ENCODE results near the gene PGA5. TPM values are rescaled to one million over a fixed set of nuclear protein-coding genes. Genes with fewer than 3 reads are reported as not detected.
"Not testable (repeated sequence)": the region's sequence is repeated elsewhere in the genome, so short reads cannot be mapped to it uniquely, and the experiment has no call there.

PGA5 gene
- not detected for total RNA-seq

DNA sequence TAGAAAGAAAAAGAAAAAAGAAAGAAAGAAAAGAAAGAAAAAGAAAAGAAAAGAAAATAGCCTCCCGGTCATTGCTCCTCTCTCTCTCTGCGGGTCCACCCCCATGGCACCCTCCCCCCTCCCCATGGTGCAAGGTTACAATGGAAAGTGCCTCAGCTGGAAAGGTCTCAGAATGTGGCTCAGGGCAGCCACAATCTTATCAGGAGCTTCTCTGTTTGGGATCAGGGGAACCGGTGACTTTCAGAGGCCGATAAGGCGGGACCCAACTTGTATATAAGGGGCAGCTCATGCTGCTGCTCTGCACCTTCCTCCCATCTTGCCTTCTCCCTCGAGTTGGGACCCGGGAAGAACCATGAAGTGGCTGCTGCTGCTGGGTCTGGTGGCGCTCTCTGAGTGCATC, at the start of gene PGA5:
TSS of gene PGA5 (plus strand) at position 301 of the 400 bp plus-strand sequence. CDS start at position 353, 52 bp downstream.
- not testable (repeated sequence) for DNase-seq

DNA sequence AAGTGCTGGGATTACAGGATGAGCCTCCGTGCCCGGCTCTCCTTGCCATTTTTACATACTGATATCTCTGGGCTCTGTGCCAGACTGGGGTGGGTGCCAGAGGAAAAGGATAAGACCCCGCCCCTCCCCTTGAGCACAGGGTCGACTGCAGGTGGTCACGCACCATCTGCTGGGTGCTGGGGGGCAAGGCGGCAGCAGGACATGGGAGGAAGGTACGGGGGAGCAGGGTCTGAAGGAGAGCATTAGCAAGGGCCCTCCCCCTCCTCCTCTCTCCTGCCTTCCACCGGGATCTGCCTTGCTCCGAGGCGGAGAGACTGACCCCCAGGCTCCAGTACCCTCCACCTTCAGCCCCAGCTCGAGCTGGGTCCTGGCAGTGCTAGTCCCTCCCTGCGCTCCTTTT, 47.4 kb upstream of the PGA5 start:
- H3K36me3 ChIP-seq: no peaks in the 10 kb centered on the region
- H3K4me1 ChIP-seq: no peaks in the 10 kb centered on the region
- H3K27ac ChIP-seq: no peak overlapping the region
- no peak for DNase-seq
- TF ChIP-seq, protein P1, sequence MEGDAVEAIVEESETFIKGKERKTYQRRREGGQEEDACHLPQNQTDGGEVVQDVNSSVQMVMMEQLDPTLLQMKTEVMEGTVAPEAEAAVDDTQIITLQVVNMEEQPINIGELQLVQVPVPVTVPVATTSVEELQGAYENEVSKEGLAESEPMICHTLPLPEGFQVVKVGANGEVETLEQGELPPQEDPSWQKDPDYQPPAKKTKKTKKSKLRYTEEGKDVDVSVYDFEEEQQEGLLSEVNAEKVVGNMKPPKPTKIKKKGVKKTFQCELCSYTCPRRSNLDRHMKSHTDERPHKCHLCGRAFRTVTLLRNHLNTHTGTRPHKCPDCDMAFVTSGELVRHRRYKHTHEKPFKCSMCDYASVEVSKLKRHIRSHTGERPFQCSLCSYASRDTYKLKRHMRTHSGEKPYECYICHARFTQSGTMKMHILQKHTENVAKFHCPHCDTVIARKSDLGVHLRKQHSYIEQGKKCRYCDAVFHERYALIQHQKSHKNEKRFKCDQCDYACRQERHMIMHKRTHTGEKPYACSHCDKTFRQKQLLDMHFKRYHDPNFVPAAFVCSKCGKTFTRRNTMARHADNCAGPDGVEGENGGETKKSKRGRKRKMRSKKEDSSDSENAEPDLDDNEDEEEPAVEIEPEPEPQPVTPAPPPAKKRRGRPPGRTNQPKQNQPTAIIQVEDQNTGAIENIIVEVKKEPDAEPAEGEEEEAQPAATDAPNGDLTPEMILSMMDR (IDR thresholded peaks at IDR 0.05): no peak
- TF ChIP-seq POLR2A (IDR thresholded peaks at IDR 0.05): no peak
- no peaks in the 10 kb centered on the region for H3K9me3 ChIP-seq
- H3K27me3 ChIP-seq: no peaks in the 10 kb centered on the region
- no peak overlapping the region for H3K4me3 ChIP-seq

More for the DNA sequence above, at the start of gene PGA5:
- H3K4me3 ChIP-seq, H3K4me1 ChIP-seq, H3K36me3 ChIP-seq, H3K9me3 ChIP-seq, H3K27ac ChIP-seq, H3K27me3 ChIP-seq: not testable (repeated sequence)

DNA sequence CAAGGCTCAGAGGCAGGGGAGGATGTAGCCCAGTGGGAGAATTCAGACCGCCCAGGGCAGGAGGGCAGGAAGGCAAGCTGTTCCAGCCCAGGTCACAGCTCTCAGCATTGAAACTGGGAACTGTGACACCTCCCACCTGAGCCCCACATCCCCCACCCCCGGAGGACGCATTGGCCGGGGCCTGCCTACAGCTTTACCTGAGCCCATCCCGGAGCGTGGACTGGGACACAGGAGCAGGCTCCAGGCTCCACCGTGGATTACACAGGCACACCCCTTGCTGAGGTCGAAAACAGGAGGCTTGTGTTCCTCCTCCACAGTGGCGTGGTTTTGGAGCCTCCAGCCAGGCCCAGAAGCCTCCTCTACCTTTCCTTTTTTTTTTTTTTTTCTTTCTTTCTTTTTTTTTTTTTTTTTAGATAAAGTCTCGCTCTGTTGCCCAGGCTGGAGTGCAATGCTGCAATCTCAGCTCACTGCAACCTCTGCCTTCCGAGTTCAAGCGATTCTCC, 46.8 kb upstream of the PGA5 start:
- Histone ChIP-seq H3K27me3 (no peaks in the 10 kb centered on the region), H3K9me3 (peaks cover 0 to 4% (median 0%) of the 10 kb centered on the region in 4 donors), H3K4me3 (no peak overlapping the region), H3K36me3 (no peaks in the 10 kb centered on the region), H3K4me1 (no peaks in the 10 kb centered on the region), H3K27ac (no peak overlapping the region)
- no peak for DNase-seq
- no peak for TF ChIP-seq POLR2A (IDR thresholded peaks at IDR 0.05)
- TF ChIP-seq, protein P1 (IDR thresholded peaks at IDR 0.05): no peak

DNA sequence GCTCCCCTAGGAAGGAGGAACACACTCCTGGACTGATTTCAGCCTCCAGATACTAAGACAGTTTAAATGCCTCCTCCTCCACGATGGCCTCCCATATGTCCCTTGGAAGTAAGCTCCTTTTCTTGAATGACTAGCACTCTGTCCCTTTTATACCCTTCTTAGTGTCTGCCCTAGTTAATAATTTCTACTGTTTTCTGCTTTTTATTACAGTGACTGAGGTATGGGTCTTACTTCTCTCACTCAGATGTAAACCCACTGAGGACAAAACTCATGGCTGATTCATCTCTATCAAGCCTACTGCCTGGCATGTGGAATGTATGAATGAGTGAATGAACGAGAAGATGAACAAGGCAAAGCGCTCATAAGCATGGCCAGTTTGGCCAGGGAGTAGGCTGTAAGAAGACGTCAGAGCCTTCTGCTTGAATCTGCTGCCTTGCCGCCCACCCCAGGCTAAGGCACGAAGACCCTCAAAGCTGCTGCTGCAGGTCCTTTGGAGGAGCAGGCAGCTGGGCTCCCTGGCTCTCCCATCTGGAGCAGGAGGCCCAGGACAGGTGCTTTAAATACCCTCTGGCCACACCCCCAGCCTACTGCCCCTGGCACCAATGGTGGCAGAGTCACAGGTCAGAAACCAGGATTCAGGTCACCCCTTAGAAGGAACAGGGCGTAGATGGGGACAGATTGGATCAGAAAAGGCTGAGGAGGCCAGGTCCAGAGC, 45.8 kb upstream of the PGA5 start:
- DNase-seq: no peak
- H3K27ac ChIP-seq: no peak overlapping the region
- no peak overlapping the region for H3K4me3 ChIP-seq
- no peaks in the 10 kb centered on the region for H3K27me3 ChIP-seq
- H3K9me3 ChIP-seq: peaks cover 0 to 4% (median 0%) of the 10 kb centered on the region in 4 donors
- TF ChIP-seq, protein P1 (IDR thresholded peaks at IDR 0.05): no peak
- no peak for TF ChIP-seq POLR2A (IDR thresholded peaks at IDR 0.05)
- no peaks in the 10 kb centered on the region for H3K4me1 ChIP-seq
- no peaks in the 10 kb centered on the region for H3K36me3 ChIP-seq

DNA sequence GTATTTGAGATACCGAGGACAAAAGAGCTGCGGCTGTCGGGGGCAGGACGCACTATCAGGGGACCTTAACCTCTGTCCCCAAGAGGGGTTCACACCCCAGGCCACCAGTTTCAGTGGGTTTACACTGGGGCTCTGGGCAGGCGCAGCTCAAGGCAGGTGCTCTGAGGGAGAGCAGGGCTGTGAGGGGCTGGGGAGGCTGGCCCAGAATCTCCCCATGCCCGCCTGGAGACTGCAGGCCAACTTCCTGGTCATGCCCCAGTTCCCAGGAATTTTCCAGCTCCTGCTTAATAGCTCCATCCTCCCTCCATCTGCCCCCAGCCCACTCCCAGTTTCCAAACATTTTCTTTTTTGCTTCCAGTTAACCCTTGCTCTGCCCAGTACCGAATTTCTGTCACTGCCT, 45.3 kb upstream of the PGA5 start:
- TF ChIP-seq, protein P1 (IDR thresholded peaks at IDR 0.05): no peak
- no peak for TF ChIP-seq POLR2A (IDR thresholded peaks at IDR 0.05)
- H3K27me3 ChIP-seq: no peaks in the 10 kb centered on the region
- no peak for DNase-seq
- H3K9me3 ChIP-seq: peaks cover 0 to 4% (median 0%) of the 10 kb centered on the region in 4 donors
- H3K27ac ChIP-seq: no peak overlapping the region
- H3K4me1 ChIP-seq: no peaks in the 10 kb centered on the region
- no peaks in the 10 kb centered on the region for H3K36me3 ChIP-seq
- no peak overlapping the region for H3K4me3 ChIP-seq

DNA sequence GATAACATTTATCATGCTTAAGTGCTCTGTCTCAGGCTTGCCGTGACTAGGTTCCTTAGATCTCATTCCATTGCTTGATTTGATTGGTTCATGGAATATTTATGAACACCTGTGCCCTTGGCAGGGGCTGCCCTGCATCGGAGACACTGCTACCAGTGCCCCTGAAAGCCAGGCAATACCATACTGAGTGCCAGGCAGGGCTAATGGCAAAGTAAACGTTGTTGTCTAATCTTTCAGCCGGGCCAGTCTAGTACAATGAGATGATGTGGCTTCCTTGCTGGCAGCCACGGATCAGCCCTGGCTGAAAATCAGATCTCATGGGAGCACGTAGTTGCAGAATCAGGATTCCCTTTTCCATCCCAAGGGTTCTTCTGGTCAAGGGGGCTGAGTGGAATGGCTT, 42.6 kb upstream of the PGA5 start:
- no peaks in the 10 kb centered on the region for H3K36me3 ChIP-seq
- DNase-seq: no peak
- no peaks in the 10 kb centered on the region for H3K27me3 ChIP-seq
- no peaks in the 10 kb centered on the region for H3K4me1 ChIP-seq
- H3K4me3 ChIP-seq: no peak overlapping the region
- no peak overlapping the region for H3K27ac ChIP-seq
- peaks cover 0 to 4% (median 0%) of the 10 kb centered on the region in 4 donors for H3K9me3 ChIP-seq
- TF ChIP-seq POLR2A (IDR thresholded peaks at IDR 0.05): no peak
- TF ChIP-seq, protein P1 (IDR thresholded peaks at IDR 0.05): no peak
